GM21360 (cell line): Measurements from ENCODE around the gene ALDOB.

Experiments used
- ATAC-seq: cut with Tn5 transposase; IDR thresholded peaks from one replicate; pipeline ENCODE4 v1.9.1; 2021; ENCODE audit warnings: mild to moderate bottlenecking, moderate library complexity; ENCODE audit not compliant: unreplicated experiment

The ALDOB gene

GRCh38 chr9:101457003-101457402, 21.4 kb upstream of the ALDOB start:
- ATAC-seq = no peak

- no peak for ATAC-seq
These were observed 20.2 kb upstream of the ALDOB start for GRCh38 chr9:101455656-101456240.

DNA sequence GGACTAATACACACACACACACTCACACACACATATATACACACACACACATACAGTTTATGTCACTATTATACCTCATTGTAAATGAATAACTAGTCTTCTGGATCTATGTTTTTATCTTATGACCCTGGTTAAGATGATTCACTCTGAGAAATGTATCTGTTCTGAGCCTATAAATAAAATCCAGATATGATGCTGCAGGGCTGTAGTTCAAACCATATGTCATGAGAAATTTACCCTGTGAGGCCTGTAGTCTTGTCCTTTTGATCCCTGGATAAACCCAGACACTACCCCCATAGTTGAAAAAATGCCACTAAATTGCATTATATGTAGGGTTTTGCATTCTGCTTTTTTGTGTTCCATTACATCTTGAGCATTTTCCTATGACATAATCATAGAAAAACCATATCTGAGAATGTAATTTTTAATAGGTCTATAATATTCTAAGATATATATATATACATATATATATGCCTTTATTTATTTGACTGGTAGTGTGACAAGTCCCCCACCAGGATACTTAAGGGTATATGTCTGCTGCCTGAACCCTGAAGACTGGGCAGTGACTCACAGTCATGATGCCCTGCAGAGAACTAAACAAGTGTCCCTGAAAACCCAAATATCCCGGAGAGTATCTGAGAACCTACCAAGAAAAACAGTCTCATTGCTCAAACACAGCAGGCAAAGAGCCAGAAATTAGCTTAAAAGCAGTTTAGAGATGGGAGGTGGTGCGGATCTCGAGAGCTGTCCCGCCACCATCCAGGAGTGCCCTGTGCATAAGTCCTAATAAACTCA, 18.4 kb upstream of the ALDOB start:
- no peak for ATAC-seq

GRCh38 chr9:101451498-101451897, 15.9 kb upstream of the ALDOB start:
- ATAC-seq = no peak

DNA sequence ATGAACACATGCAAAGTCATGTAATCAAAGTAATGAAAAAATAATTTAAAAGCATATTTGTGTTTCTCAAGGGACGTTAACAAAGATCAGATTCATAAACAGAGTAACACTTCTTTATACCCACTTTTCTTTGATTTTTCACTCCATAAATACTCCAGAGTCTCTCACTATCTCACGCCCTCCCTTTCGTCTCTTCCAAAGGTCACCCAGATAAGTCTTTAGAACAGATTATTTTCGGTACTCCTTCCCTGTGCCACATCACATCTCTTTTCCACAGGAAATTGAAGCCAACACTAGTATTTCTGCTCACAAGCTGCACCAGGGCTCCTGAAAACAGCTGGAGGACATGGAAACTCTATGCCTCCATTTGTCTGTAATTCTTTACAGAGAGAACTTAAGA, 15.4 kb upstream of the ALDOB start:
- no peak for ATAC-seq

- peak; percentile 99 for ATAC-seq
These were observed 13.6 kb upstream of the ALDOB start for GRCh38 chr9:101449071-101449721.

GRCh38 chr9:101448680-101449070, 13.1 kb upstream of the ALDOB start:
- no peak for ATAC-seq

GRCh38 chr9:101446732-101447131, 11.2 kb upstream of the ALDOB start:
- ATAC-seq = no peak

DNA sequence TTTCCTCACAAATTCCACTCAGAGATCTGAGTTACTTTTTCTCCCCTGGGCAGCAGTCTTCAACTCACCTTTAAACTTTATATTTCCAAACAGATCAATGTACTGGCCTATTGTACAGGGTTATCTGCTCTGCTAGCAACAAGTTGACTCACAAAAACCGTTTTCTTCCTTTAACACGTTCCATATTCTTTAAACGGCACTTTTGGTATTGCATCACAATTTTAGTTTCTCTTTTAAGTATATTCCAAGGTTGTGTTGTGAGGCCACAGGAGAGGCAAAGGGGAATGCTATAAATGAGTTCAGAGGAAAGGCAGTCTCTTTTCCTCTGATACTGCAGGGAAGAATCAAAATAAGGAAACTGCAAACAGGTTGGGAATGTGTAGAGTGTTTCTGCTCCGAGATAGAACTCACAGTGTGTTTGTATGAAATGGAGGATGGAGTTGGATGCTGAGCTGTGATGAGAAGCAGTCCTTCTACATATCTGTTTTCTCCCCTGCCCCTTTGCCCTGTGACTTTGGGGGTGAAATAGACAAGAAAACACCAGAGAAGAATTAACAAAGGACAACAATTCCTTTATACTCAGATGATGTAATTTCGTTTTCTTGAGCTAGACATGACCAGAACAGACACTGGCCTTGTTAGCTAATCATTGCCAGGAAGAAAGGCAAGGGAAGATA, 9.9 kb upstream of the ALDOB start:
- no peak for ATAC-seq

DNA sequence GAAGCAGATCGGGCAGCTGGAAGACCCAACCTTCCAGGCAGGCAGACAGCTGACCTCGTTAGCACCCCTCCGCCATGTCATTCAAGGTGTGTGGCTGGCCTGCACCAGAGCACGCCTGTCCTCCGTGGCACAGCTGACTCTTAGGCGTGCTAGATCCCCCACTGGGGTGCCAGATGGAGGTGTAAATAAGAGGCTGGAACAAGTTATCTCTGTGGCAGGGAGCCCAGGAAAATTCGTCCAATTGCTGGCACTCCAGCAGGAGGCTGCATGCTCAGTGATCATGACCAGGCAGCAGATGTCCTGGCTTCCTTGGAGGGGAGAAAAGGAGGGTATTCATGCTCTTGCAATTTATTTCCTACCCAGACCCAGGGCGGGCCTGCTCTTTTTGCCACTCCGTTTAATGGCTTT, 7.8 kb upstream of the ALDOB start:
- ATAC-seq = no peak

- no peak for ATAC-seq
These were observed 7.2 kb upstream of the ALDOB start for GRCh38 chr9:101442736-101443135.

GRCh38 chr9:101442318-101442717, 6.7 kb upstream of the ALDOB start:
- ATAC-seq = no peak

- no peak for ATAC-seq
These were observed 5.2 kb upstream of the ALDOB start for GRCh38 chr9:101440714-101441230.

- no peak for ATAC-seq
These were observed 2.9 kb upstream of the ALDOB start for GRCh38 chr9:101438523-101438922.

- ATAC-seq = no peak
These were observed 2.2 kb upstream of the ALDOB start for GRCh38 chr9:101437806-101438232.

DNA sequence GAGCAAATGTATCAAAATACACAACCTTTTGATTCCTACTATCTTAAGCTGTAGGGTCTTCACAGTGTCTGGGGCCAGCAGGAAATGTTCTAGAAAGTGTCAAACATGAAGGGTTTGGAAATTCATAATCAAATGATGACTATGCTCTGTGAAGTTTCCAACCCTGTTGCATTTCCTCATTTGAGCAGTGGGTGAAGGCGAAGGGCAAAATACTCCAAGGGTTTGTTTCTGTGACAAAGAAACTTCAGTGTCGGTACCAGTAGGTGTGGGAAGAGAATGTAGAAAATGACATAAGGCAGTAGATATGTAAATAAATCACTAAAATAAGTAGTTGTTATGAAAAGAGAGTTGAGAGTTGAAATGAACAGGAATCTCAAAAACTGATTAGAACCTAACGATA, 576 bp downstream of the ALDOB start:
- ATAC-seq = no peak

- ATAC-seq = no peak
These were observed 2.3 kb downstream of the ALDOB start for GRCh38 chr9:101433229-101433628.

DNA sequence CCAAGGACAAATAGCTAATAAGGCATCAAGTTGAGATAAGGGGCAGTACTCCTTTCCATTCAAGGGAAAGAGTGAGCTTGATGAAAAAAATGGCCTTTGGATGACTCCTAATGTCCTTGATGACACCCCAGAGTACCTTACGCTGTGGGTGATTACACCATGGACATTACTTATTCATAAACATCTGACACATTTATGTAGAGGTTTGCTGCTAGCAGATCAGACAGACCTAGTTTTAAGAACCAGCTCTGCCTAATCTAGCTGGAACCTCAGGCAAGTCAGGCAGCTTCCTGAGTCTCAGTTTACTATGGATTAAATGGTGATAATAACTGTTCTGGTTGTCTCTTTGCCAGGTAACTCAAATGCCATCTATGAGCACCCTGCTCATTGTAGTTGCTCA, 2.8 kb downstream of the ALDOB start:
- no peak for ATAC-seq

- ATAC-seq = no peak
These were observed 3.4 kb downstream of the ALDOB start for GRCh38 chr9:101432171-101432570.

- ATAC-seq = no peak
These were observed 5.8 kb downstream of the ALDOB start for GRCh38 chr9:101429736-101430135.

DNA sequence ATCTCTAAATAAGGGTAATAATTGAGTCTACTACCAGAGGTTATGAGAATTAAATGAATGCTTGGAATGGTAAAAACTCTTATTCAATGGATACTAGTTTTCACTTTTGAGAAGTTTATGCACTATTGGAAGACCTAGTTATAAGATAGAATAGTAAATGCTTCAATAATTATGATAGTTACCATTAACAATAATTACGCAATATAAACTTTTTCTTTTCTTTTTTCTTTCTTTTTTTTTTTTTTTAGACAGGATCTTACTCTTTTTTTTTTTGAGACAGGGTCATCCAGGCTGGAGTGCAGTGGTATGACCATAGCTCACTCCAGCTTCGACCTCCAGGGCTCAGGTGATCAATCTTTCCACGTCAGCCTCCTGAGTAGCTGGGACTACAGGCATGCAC, 6.7 kb downstream of the ALDOB start:
- ATAC-seq = no peak
